AML-193 (cell line): Measurements from ENCODE around the gene DOCK6.
"Not testable (repeated sequence)": the region's sequence is repeated elsewhere in the genome, so short reads cannot be mapped to it uniquely, and the experiment has no call there.

ENCODE experiments used
- DNase-seq, 2 experiments: peaks; one replicate each; lab custom pipeline; 2025; lab: John Stamatoyannopoulos, UW

DOCK6 gene

DNA sequence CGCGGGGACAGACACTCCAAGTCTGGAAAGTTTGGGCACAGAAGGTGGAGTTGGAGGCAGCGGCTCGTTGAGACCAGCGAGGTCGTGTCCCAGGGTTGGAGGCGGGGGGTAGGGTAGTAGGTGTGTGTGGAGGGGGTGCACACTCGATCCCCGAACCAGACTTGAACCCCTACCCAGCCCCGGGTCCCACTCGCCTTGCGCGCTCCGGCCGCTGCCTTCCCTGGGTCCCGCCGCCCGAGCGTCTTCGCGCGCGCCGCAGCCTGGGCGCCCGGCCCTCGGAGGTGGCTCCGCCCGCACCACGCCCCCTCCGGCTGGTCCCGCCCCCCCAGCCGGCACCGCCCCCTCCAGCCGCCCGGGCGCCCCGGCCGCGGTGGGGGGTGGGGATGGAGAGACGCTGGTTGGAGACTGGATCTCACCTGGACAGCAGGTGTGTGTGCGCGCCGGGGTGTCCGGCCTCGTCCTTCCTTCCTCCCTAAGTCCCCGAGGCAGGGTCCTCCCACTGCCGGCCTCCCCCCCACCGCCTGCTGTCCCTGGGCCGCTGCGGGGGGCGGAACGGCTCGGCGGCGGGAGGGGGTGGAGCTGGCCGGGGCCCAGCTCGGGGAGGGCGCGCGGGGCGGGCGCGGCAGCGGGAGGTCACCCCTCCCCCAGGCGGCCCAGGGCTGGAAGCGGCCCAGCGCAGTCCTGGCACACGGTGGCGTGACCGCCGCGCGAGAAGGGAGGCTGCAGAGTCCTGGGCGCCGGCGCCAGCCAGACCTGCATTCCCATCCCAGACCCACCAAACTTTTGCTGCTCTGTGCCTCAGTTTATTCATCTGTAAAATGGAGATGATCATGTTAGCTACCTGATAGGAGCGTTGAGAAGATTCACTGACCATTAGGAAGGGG lies 64.8 kb downstream of the DOCK6 start, which contains the start of gene KANK2:
Gene KANK2, minus strand, starts transcription at position 255 of the 884 bp plus-strand sequence. CDS start 3,034 bp downstream, outside the sequence.
- peak; percentile 49 to 69 for DNase-seq

DNA sequence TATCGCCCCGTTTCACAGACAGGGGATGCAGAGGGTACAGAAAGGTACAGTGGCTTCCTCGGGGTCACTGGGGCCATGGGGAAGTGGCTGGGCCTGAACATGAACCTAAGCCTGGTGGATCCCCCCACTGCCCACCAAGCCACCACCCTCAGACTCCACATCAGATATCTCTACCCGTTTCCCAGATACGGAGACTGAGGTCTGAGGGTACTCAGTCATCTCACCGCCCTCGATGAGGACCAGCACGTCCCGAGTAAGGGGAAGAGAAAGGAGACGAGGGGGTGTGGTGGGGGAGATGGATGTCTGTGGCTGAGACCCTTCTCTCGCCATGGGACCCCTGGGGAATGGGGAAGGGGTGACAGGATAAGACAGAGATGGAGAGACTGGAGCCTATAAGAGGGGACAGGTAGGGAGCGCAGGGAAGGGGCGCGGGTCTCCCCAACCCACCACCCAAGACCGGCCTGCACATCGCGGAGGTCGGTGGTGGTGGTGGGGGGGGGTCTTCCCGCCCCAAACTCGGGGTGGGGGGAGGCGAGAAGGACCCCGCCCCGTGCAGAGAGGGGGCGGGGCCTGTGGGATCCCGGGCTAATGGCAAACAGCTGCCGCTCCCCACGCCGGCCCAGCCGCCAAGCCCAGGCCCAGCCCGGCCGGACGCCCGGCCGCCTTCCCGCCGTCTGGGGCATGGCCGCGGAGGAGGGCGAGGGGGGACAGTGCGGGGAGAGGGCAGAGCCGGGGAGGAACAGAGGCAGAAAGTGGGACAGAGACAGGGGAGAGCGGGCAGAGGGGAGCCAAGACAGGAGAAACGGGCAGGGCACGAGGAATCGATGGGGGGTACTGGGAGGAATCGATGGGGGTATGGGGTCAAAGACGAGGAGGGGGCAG lies 65.7 kb downstream of the DOCK6 start:
- DNase-seq = no peak

DNA sequence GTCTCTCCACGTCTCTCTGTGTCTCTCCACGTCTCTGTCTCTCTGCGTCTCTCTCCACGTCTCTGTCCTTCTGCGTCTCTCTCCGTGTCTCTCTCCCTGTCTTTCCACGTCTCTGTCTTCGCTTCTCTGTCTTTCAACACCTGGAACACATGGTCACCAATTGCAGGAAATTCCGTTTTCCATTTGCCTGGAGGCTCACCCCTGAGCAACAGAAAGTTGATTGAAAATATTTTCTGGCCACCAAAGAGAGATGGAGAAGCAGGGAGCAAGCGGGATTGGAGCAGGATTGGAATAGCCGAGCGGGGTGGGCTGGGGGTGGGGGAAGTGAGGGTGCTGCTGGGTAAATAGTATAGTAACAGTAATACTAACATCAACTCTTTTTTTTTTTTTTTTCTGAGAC lies 66.6 kb downstream of the DOCK6 start:
- DNase-seq = no peak

DNA sequence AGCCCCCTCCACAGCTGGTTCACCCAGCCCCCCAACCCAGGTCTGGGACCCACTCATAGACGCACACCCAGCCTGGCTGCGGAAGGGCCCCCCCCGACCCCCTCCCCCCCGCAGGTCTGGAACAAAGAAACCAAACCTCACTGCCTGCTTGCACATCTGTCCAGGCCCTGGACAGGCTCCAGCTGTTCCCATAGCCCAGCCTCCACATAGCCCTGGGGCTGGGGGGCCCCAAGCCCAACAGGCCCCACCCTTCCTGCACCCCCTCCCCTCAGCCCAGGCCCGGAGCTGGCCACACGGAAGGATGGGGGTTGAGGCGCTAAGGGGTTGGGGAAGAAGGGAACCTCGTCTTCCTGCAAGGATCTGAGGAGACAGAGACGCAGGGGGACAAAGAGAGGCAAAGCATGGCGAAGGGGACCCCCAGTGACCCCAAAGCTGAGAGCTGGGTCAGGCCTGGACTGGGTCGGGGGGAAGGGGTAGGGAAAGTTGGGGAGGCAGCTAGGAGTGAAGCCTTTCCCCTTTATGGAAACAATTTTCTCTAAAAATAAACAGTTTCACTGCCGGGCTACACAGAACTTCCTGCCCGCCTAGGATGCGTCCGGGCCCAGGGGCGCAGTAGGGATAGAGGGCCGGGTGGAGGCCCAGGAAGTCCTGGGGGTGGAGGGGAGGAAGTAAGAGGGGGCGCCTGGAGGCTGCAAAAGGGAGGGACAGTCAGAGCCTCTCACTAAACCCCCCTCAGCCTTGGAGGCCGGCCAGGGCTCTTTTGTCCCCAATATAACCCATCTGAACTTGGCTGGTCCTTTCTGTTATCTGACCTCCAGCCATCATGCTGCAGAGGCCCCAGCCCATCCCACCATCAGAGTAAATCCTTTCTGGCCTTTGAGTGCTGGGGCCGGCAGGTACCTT lies 67.4 kb downstream of the DOCK6 start:
- no peak for DNase-seq

DNA sequence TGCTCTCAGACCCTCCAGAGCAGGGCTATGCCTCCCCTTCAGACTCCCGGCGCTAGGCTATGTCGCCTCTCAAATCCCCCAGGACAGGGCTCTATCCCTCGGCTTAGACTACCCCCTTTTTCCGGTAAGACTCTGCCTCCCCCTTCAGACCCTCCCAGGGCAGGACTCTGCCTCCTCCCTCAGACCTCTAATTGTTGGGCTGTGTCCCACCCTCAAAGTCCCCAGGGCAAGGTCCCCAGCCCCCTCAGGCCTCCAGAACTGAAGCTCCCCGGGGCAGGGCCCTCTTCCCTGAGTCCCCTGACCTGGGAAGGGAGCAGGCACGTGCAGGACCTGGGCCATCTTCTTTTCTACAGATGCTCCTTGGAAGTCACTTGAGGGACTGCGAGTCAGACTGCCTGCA lies 68.2 kb downstream of the DOCK6 start:
- no peak for DNase-seq

DNA sequence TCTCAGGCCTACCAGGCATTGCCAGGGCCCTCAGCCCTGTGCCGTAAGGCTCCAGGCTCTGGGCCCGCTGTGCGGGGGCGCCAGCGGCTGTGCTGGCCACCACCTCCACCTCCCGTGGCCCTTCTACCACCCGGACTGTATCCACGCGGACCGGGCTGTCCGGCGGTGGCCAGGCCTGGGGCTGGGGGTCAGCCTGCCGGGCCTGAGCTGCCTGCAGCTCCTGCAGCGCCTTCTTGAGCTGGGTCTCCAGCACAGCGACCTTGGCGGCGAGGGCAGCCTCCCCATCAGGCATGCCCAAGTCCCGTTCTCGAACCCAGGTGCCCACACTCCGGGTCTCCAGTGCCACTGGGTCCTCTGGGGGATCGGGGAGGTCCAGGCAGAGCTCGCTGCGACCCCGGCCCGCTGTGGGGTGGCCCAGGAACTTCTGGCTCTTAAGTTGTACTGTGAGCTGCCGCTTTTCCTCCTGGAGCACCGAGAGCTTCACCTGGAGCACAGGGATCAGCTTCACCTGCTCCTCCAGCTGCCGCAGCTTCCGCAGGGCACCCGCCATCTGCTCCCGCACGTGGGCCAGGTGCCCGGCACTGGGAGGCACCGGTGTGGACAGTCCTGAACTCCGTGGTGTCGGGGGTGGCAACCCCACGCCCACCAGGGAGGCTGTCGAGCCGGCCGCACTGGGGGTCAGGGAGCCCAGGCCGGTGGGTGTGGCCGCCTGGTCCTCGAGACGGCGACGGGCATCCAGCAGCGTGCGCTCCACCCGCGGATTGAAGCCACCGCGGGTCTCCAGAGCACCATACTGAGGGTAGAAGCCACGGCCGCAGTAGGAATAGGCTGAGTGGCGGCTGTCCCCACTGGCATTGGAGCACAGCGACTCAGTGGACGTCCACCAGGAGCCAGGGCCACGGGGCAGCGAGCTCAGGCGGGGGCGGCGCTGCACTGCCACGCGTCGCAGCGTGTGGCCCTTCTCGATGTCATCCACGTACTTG lies 69.1 kb downstream of the DOCK6 start:
- DNase-seq = no peak

DNA sequence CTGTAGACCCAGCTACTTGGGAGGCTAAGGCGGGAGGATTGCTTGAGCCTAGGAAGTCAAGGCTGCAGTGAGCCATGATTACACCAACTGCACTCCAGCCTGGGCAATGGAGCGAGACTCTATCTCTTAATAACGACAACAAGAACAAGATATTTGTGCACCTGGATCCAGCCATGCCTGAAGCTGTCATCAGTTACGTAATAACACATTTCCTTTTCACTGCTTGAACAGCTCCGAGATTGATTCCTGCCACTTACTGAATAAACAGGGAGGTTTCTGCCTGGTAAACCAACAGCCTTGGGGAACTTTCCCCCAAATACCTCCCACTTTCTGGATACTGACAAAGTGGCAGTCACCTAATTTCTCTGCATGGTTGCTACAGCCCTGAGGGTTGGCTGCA lies 70.4 kb downstream of the DOCK6 start:
- DNase-seq = no peak

DNA sequence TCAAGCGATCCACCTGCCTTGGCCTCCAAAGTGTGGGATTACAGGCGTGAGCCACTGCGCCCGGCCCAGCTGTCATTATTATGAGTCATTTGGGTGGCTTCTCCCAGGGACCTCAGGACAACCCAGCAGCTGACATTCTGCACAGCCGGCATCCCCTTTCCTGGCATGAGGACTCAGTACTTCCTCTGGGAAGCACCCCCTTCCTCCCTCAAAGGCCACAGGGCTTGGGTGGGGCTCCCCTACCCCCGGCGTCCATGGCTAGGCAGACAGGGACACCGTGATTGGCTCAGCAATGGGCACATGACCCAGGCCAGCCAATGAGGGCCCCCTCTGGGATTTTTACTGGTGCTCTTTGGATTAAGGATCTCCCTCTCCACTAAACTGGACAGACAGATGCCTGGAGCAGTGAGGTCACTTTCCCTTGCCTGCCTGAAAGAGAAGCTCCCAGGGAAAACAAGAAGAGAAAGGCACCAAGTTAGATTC lies 71.0 kb downstream of the DOCK6 start:
- no peak for DNase-seq

DNA sequence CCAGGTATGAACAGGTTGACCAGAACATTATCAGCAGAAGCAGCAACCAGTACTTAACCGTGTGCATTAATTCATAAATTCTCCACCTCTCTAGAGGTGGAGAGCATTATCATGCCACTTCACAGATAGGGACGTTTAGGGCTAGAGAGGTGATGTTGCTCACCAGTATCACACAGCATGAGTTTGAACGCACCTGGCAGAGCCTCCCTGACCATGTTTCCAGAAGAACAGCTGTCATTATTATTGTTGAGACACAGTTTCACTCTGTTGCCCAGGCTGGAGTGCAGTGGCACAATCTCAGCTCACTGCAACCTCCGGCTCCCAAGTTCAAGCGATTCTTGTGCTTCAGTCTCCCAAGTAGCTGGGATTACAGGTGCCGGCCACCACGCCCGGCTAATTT lies 71.8 kb downstream of the DOCK6 start:
- DNase-seq = no peak

DNA sequence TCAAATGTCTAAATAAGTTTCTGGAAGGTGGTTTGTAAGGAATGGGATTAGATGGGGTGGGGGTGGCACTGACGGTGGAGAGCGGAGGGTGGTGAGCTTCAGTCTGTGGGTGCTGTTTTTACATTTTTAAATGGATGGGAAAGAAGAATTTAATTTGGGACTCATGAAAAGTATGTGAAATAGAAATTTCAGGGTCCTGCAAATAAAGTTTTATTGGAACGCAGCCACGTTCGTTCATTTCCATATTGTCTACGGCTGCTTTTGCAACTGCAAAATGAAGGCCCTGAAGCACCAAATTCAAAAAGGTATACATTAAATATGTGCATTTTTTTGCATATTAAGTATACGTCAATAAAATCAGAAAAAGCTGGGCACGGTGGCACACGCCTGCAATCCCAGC lies 74.9 kb downstream of the DOCK6 start:
- DNase-seq = no peak

DNA sequence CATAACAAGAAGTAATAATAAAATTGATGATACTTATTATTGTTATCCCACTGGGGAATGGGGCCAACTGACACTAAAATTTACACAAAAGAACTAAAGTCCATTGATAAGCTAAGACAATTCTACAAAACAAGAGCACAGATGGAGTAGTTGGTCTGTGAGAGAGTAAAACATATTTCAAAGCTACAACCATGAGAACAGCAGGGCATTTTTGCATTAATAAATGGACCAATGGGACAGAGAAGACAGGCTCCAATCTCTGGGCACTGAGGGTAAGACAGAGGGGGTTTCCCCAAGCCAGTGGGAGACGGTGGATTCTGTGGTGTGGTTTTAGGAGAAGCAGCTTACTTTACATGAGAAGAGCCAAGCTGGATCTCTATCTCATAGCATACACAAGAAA lies 79.3 kb downstream of the DOCK6 start:
- no peak for DNase-seq

DNA sequence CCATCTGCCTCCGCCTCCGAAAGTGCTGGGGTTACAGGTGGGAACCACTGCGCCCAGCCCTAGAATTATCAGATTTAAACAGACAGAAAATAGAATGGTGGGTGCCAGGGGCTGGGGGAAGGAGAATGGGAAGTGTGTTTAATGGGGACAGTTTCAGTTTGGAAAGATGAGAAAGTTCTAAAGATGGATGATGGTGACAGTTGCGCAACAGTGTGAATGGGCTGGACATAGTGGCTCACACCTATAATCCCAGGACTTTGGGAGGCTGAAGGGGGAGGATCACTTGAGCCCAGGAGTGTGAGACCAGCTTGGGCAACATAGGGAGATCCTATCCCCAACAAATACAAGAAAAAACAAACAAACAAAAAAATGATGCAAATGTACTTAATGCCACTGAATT lies 80.8 kb downstream of the DOCK6 start:
- no peak for DNase-seq

DNA sequence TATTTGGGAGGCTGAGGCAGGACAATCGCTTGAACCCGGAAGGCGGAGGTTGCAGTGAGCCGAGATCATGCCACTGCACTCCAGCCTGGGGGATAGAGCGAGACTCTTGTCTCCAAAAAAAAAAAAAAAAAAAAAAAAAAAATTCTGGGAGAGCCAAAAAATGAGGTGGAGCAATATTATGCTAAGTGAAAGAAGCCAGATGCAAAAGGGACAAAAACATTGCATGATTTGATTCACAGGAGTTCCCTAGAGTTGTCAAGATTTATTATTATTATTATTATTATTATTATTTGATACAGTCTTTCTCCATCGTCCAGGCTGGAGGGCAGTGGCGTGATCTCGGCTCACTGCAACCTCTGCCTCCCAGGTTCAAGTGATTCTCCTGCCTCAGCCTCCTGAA lies 81.3 kb downstream of the DOCK6 start:
- DNase-seq = not testable (repeated sequence)

DNA sequence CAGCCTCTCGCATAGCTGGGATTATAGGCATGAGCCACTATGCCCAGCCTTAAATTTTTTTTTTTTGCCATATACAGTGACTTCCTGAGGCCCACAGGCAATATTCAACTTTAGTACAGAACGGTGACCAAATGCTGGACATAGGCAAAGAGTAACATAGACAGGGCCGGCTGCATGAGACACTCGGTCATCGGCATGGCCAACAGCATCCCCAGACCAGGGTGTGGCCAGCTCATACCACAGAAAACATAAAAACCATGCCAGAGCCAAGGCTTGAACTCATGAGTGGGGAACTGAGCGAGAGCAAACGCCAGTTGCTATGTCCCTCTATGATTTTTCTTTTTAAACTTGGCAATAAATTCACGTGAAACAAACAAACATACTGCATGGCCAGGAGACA lies 82.0 kb downstream of the DOCK6 start:
- no peak for DNase-seq

DNA sequence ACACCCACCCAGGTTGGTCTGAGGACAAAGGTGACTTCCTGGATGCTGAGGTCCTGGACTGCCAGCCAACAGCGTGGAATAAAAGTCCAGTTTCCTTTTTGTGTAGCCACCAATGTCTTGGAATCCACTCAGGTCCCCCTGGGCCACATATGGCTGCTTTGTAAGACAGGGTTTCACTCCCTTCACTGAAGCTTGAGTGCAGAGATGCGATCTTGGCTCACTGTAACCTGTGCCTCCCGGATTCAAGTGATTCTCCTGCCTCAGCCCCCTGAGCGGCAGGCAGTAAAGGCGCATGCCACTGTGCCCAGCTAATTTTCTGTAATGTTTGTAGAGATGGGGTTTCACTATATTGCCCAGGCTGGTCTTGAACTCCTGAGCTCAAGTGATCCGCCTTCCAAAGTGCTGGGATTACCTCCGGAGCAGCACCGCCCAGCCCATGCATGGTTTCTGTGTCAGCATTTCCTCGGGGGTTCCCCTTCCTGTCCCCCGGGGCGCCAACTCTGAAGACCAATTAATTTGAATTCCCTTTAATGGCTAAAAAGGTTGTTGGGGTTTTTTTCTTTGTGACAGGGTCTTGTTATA lies 82.5 kb downstream of the DOCK6 start:
- DNase-seq = no peak

DNA sequence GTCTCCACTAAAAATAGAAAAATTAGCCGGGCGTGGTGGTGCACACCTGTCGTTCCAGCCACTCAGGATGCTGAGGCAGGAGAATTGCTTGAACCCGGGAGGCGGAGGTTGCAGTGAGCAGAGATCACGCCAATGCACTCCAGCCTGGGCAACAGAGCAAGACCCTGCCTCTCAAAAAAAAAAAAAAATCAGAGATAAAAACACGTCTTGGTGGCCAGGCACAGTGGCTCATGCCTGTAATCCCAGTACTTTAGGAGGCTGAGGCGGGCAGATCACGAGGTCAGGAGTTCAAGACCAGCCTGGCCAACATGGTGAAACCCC lies 83.2 kb downstream of the DOCK6 start:
- not testable (repeated sequence) for DNase-seq

DNA sequence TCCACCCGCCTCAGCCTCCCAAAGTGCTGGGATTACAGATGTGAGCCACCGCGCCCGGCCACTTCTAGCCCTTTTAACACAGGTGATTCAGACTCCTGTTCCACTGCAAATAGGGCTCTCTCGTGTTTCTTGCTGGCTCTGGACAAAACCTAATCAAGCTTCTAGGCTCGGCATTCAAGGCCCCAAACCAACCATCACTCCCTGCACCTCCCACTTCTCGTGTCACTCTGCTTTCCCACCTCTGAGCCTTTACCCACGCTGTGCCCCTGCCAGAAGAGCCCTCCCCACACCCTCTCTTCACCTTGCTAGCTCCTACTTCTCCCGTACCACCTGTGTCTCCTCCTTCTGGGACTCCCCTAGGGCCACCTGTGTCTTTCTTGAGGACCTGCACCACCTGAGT lies 84.7 kb downstream of the DOCK6 start:
- DNase-seq = no peak

DNA sequence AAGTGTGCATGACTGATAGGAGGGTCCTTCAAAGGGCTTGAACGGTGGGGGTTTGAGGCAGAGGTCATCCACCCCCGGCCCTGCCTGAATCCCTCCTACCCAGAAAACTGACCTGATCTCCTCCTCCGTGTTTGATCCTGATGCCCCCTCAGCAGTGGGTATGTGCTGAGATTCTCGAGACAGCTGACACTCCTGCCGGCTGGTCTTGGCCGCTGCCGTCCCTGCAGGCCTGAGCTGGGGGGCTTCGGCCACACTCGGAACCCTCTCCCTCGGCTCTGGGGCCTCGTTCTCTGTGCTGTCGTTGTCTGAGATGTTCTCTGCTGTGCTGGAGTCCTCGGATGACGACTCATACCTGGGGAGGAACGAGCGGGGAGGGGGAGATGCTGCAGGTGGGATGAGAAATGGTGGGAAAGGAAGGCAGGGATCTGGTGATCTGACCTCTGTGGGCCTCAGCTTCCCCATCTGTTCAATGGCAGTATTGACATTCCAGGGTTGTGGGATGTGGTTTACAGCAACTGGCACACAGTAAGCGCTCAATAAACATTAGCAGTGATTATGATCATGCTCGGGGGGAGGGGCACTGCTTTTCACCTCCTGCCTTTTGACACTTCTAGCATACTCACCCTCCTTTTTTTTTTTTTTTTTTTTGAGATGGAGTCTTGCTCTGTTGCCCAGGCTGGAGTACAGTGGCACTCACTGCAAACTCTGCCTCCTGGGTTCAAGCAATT lies 85.7 kb downstream of the DOCK6 start:
- DNase-seq = no peak

DNA sequence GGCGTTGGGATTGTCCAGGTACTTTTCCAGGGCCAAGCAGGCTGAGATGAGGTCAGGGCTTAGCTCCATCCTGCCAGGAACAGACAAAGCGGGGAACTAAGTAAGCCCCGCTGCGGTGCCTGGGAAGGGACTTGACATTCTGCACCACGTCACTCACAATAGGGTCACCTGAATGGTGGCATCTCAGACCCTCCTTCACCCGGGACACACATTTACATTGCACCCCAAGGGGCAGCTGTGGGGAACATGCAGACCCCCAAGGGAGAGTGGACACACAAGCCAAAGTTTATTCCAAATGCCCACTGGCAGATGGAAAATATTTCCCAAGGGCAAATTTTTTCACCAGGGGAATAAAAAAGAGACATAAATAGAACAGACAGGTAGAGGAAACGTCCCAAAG lies 86.4 kb downstream of the DOCK6 start:
- no peak for DNase-seq

DNA sequence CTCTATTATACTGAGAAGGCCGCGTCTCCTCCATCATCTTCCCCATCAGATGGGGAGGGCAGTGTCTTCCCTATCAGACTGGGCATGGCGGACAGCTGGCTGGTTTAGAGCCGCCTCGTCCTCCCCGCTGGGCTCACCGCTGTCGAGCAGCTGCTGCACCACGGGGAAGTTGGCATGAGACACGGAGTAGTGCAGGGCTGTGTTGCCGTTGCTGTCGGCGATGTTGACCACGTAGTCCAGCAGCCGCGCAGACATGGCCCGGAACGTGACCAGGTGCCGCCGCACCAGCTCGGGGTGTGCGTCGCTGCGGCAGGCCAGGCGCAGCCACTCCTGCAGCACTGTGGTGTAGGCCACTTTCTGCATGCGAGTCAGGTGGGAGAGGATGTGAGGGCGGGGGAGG lies 88.0 kb downstream of the DOCK6 start:
- DNase-seq = no peak
